ENCODE data around the gene SETD4.
"Not testable (repeated sequence)": the region's sequence is repeated elsewhere in the genome, so short reads cannot be mapped to it uniquely, and the experiment has no call there.

GRCh38 chr21:36099695-36100211 lies 39.4 kb upstream of the SETD4 start:
- TF ChIP-seq EZH2, CTCF, EZH2phosphoT487 (IDR thresholded peaks at IDR 0.05): not testable (repeated sequence)

Measured in neural progenitor cell (in vitro differentiated cells).